Midbrain (tissue), 1 donor: Measurements from ENCODE around the gene F10.
"Not testable (repeated sequence)": the region's sequence is repeated elsewhere in the genome, so short reads cannot be mapped to it uniquely, and the experiment has no call there.

Experiments
- DNase-seq: peaks from one replicate; lab custom pipeline; 2025; lab: John Stamatoyannopoulos, UW

Gene F10

DNA sequence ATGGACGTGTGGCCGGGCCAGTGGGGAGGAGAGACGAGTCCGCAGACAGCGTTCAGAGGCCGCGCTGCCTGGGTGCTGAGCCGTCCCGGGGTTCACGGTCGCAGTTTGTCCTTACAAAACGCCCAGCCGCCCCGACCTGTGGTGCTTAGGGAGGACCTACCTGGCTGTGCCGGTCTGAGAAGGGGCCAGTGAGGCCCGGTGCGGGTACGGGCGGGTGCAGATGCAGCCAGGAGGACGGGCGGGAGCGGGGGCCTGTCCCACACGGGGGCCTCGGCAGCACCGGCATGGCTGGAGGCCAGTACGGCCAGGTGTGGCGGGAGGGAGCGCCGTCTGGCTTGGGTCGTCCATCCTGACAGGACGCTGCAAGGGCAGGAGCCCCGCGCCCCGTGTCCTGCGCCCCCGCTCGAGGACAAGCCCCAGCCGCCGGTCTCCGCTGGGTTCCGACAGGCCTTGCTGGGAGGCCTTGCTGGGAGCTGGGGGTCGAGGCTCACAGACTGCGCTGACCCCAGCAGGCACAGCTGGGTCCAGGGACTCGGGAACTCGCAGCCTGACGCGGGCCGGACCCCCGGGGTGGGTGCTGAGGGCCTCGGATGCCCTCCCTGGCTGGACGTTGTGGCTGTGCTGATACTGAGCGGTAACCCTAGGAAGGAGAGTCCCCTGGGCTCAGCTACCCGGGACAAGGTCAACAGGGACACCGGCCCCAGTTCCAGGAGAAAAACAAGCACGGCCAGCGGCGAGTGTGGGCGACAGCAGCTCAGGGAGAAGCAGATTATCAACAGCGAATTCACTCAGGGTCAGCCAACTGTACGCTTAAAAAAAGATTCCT, 30.6 kb downstream of the F10 start:
- DNase-seq, result no peak

DNA sequence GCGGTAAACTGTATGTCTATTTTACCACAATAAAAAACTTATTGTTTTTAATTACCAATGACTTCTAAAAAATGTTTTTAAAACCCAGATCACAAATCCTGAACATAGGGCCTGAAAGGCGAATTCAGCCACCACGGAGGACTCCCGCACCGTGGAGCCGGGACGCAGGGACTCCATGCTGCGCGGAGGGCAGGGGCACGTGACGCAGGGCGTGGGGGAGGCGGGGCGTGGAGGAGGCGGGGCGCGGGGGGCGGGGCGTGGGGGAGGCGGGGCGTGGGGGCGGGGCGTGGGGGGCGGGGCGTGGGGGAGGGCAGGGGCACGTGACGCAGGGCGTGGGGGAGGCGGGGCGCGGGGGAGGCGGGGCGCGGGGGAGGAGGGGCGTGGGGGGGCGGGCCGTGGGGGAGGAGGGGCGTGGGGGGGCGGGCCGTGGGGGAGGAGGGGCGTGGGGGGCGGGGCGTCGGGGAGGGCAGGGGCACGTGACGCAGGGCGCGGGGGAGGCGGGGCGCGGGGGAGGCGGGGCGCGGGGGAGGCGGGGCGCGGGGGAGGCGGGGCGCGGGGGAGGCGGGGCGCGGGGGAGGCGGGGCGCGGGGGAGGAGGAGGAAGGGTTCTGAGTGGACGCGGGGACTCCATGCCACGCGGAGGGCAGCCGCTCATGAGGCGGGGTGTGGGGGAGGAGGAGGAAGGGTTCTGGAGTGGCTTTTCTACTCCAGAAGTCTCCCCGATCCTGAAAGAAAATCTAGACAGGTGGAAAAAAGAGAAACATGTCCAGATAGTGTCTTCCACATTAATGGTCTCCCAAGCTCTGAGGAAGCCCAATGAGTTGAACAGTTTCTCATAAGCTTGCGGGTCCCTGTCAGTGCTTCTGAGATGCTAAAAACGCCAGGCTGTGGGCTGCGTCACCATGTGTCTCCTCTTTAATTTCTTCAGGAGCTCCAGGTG, 31.5 kb downstream of the F10 start:
- DNase-seq, result peak; percentile 82

DNA sequence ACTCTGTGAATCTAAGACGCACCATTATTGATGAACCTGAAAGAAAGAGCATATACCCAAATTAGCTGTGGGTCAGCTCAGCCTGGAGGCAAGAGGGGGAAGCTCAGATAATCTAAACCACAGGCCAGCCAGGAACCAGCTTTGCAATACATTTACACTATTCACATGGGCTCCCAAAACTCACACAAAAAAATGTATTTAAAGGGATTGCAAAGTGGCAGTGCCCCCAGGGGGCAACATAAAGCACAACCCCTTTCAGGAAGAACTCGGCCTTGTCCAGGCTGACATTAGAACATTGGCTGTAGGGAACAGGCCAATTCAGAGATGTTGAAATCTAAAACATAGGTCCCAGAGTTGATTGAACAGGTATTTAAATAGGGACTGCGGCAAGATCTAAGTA, 32.6 kb downstream of the F10 start:
- DNase-seq, result no peak

DNA sequence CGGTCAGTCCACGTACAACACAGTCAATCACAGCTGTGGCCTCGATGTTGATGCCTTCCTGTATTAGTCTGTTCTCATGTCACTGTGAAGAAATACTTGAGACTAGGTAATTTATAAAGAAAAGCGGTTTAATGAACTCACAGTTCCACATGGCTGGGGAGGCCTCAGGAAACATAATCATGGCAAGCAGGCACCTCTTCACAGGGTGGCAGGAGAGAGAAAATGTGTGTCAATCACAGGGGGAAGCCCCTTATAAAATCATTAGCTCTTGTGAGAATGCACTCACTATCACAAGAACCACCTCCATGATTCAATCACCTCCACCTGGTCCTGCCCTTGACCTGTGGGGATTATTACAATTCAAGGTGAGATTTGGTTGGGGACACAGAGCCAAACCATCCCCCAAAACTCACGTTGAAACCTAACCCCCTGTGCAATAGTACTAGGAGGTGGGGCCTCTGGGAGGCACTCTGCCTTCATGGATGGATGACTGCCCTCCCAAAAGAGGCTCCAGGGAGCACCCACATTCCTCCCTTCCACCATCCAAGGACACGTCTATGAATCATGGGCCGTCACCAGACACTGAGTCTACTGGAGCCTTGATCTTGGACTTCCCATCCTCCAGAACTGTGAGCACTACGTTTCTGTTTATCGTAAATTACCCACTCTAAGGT, 33.5 kb downstream of the F10 start:
- DNase-seq, result no peak

DNA sequence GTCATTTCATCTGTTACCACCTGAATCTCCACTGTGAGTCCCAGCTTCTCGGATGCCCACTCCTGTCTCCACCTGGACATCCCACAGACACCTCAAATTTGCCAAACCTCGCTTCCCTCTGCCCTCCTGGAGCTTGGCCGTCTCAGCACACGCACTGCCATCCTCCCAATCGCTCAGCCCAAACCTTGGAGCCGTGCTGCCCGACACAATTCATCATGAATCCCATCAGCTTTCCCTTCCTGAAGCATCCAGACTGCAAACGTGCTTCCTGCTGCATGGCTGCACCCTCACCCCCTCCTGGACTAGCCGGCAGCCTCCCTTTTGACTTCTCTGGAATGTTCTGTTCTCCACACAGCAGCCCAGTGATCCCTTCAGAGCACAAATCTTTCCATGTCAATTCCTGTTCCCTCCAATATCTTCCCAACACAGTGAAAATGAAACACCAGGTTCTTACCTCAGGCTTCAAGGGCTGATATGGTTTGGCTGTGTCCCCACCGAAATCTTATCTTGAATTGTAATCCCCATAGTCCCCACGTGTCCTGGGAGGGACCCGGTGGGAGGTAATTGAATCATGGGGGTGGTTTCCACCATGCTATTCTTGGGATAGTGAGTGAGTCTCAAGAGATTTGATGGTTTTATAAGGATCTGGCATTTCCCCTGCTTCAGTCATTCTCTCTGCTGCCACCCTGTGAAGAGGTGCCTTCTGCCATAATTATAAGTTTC, 34.8 kb downstream of the F10 start:
- no peak for DNase-seq

DNA sequence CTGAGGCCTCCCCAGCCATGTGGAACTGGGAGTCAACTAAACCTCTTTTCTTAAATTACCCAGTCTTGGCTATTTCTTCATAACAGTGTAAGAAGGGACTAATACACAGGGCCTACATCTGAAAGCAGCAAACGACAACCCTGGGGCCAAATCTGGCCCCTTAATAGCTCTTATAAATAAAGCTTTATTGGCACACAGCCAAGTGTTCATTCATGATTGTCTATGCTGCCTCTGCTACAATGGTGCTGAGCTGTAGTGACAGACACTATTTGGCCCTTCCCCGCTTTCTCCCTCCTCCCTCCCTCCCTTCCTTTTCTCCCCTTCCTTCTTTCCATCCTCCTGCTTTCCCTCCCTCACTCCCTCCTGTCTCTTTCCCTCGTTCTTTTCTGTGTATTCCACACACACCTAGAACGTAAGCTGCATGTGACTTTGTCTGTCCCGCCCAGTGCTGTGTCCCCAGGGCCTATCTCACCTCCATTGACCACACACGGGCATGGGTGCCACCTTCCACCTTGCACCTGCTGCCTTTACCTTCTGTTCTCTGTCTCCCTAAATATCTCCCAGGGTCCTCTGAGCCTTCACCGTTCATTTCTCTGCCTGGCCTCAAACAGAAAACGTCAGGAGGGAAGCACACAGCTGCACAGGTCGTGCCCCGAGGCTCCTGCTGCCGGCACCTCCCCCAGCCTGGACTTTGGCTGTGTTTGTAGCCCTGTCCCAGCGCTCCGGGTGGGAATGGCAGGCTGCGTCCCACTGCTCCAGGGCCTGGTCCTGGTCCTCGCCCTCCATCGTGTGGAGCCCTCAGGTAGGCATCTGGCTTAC, 35.5 kb downstream of the F10 start, which contains the start of gene PROZ:
Gene PROZ, plus strand, starts transcription at position 720 of the 819 bp plus-strand sequence. Its CDS starts 13 bp downstream, at position 733.
- no peak for DNase-seq

DNA sequence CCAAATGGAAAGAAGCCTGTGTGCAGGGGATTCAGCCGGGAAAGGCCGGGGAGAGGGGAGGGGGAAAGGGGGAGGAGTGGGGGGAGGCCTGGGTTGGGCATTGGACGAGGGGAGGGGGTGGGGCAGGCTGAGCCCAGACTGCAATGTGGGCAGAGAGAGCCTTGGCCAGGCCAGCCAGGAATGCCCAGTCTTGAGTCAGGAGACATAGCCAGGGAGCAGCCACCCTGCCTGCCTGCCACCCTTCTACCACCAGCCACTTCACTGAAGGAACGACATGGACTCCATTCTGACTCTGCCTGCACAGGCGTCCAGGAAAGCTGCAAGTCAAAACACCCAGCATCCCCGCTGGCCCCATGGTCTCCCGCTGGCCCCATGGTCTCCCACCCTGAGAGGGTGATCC, 36.3 kb downstream of the F10 start:
- no peak for DNase-seq

DNA sequence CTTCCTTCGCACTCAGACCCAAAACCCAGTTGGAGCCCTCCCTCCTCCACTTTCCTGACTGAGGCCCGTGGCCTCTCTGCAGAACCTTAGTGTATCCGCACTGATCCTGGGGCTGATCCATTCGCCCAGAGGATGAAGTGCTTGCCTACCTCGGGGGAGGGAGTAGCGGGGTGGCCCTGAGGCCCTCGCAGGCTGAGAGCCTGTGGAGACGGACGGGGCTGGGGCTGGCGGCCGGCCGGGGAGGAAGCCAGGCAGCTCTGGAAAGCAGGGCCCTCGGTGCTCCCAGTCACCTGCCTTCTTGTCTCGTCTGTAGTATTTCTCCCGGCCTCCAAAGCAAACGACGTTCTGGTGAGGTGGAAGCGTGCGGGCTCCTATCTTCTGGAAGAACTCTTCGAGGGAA, 37.1 kb downstream of the F10 start:
- DNase-seq, result no peak

DNA sequence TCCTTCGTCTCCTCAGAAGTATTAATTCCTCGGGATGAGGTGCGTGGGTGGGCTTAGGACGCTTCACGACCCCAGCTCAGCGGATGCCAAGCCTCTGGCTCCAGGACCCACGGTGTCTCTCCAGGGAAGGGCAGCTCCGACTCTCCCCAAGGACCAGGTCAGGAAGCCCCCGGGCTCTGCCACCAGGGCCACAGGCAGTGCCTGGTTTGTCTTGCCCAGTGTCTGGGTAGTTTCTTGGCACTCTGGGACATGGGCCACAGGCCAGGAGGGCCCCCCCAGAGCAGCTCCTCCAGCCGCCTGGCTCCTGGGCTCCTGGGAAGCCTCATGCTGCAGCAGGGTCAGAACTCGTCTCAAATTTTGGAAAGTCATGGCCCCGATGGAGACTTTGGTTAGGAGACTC, 38.4 kb downstream of the F10 start:
- DNase-seq, result no peak

DNA sequence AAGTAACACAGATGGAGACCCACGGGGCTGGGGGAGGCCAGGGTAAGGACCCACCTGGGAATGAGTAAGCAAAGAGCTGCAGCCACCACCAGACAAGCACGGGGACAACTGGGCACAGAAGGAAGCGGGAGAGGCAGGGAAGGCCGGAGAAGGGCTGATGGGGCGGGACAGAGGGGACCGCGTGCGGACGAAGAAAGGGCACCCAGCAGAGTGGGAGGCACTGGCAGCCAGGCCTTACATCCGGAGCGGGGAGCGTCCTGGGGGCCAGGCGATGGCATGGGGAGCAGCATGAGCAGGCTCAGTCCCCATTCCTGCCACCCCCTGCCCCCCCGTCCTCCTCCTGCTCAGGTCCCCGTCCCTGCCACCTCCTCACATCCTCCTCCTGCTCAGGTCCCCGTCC, 38.8 kb downstream of the F10 start:
- no peak for DNase-seq

DNA sequence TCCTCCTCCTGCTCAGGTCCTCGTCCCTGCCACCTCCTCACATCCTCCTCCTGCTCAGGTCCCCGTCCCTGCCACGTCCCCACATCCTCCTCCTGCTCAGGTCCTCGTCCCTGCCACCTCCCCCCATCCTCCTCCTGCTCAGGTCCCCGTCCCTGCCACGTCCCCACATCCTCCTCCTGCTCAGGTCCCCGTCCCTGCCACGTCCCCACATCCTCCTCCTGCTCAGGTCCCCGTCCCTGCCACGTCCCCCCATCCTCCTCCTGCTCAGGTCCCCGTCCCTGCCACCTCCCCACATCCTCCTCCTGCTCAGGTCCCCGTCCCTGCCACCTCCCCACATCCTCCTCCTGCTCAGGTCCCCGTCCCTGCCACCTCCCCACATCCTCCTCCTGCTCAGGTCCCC, 39.4 kb downstream of the F10 start:
- DNase-seq, result not testable (repeated sequence)

DNA sequence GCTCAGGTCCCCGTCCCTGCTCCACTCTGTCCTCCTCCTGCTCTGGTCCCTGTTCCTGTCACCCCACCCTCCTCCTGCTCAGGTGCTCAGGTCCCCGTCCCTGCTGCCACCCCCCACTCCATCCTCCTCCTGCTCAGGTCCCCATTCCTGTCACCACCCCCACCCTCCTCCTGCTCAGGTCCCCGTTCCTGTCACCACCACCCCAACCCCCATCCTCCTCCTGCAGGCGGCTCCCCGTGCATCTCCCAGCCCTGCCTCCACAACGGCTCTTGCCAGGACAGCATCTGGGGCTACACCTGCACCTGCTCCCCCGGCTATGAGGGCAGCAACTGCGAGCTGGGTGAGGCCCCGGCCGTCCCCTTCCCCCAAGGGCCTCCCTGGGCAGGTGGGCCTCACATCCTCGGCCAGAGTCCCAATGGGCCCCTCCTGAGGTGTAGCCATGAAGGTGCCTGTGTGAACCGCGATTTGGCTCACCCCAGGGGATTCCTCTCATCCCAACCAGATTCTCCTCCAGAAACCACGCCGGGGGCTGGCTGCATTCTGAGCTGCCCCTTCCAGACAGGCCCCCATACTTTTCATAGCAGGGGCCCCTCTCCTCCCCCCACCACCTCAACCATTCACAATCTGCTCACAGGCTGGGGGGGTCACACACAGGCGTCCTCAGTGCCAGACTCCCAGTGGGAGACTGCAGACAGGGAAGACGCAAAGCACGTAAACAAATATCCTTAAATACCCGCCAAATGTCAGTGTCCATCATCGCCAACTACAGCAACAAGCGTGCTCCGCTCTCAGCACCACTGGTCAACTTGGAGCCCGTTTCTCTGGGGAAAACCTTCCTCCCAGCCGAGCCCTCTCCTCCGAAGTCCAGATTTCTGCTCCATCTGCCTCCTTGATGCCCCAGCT, 40.4 kb downstream of the F10 start:
- no peak for DNase-seq

DNA sequence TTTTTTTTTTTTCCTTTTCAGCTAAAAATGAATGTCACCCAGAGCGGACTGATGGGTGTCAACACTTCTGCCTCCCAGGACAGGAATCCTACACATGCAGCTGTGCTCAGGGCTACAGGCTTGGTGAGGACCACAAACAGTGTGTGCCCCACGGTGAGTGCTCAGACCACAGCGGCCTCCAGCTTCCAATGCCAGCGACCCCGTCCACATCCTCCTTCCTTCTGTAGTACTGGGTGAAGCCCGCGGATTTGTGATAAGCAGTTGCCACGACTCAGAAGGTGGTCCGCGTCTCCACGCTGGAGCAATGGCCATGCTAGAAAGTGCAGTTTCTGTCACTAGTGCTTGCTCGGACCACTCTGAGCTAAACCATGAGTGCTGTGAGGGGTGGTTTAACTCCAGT, 41.9 kb downstream of the F10 start:
- no peak for DNase-seq

DNA sequence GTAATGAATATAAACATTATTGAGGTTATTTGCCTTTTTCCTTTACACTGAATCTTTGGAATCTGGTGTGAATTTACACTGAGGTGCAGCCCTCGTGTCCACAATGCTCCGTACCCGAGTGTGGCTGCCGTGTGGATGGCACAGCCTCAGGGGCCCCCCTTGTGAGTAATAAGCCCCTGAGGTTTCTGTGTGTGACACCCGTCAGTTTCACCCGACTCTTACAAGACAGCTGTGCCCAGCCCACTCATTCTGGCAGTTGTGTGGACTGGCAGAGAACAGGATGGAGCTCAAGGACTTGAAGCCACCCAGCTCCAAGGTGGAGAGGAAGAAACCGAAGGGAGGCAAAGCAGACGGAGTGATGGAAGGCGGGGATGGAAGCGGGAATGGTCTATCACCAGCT, 43.7 kb downstream of the F10 start:
- DNase-seq, result no peak

DNA sequence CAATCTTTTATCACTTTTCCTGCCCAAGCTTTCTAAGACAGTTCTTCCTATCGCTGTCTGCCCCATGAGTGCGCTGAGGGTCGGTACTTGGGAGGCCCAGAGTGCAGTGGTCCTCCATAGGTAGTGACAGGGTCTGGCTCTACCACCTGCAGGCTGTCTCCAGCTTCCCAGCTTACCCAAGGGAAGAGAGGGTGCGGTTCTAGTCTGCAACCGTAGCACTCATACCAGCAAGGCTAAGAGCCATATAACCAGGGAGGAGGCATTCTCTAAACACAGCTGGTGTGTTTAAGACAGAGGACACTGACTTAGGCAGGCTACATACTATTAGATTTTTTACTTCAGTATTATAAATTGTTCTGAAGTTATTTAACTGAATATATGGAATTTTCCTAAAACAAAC, 44.1 kb downstream of the F10 start:
- DNase-seq, result no peak

DNA sequence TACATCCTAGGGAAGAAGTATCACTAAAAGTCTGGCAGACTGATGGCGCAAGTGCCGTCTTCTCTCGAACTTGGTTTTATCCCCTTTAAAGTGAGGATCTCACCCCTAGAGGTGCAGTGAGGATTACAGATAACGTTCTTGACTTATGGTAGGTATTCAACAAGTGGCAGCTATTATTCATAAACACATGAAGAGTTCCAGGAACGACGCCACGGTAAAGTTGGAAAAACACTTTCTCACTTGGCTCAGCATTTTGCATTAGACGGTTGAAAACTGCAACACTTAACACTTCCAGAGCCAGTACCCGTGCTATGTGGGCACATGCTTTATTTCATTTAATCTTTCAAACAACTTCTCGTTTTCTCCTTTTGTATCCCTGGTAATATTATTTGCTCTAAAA, 44.6 kb downstream of the F10 start:
- no peak for DNase-seq

DNA sequence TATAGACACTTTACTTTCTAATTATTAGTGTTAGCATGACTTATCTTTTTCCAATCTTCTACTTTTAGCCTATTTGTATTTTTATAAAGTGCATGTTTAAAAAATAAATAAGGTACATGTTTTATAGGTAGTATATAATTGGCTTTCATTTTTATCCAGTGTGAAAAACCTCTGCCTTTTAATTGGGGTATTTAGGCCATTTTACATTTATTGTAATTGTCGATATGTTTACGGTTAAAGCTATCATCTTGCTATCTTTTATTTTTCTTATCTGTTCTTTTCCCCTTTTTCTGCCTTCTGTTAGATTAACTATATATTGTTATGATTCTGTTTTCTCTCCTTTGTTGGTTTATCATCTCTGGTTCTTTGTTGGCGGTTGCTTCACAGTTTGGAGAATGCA, 45.0 kb downstream of the F10 start:
- no peak for DNase-seq

DNA sequence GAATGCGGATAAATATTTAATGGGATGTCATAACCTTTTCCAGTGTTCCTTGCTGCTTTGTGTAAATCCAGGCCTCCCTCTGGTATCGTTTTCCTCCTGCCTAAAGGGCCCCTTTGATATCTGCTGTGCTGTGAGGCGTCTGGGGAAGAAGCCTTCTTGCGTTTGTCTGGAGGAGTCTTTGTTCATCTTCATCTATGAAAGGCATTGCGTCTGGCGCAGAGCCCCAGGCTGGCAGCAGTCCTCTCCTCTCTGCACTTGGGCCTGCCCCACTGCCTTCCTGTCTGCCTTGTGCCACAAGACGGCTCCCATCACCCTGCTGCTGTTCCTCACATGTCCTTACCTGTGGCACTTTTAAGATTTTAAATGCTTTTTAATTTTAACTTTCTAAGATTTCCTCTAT, 45.6 kb downstream of the F10 start:
- DNase-seq, result no peak

DNA sequence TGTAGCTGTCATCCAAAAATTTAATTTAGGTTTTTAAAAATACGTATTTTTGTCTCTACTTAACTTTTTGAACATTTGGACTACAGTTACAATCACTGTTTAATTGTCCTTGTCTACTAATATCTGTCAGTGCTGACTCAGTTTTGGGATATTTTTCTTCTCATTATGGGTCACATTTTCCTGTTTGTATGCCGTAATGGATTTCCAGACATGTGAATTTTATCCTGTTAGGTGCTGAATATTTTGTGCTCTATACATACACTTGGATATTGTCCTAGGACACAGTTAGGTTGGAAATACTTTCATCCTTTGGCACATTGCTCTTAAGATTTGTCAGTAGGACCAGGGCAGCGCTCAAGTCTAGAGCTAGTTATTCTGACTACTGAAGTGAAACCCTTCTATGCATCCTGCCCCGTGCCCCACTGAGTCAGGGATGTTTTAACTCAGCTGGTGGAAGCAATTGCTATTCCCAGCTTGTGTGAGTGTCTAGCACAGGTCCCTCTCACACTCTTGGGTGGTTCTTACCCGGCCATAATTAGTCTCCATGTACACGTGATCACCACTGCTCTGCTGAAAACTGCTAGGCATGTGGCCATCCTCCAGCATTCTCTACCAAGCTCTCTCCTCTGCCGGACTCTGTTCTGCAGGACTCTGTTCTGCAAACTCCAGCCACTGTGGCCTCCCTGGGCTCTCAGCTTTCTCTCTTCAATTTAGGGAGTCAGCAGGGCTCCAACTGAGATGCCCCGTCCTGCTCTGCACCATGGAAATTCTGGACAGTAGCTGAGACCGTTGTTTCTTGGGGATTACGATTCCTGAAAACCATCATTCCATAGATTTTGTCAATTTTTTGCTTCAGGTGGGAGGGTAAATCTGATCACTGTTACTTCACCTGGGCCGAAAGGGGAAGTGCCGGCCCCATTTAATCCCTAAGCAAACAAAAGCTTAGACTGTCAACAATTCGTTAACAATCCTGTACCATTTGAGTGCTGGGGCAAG, 47.0 kb downstream of the F10 start:
- DNase-seq, result no peak
